HUES64 (cell line): ENCODE data around the gene GKN1.
"Not testable (repeated sequence)": the region's sequence is repeated elsewhere in the genome, so short reads cannot be mapped to it uniquely, and the experiment has no call there.

Experiments
- H3K27ac ChIP-seq: 2 replicates; pipeline ENCODE4 v1.7.0; 2013; ENCODE audit warnings: low read depth, low read length, inconsistent platforms
- H3K27me3 ChIP-seq: 2 replicates; pipeline ENCODE4 v1.6.1; 2013; ENCODE audit warnings: mild to moderate bottlenecking, low read length; ENCODE audit not compliant: insufficient read depth
- H3K36me3 ChIP-seq: 2 replicates; pipeline ENCODE4 v1.6.1; 2013; ENCODE audit warnings: mild to moderate bottlenecking, low read length; ENCODE audit not compliant: insufficient read depth
- H3K4me1 ChIP-seq: 2 replicates; pipeline ENCODE4 v1.6.1; 2013; ENCODE audit warnings: mild to moderate bottlenecking, low read length, moderate library complexity; ENCODE audit not compliant: insufficient read depth
- H3K4me3 ChIP-seq: 2 replicates; pipeline ENCODE4 v1.5.1; 2013; ENCODE audit warnings: mild to moderate bottlenecking, low read length, moderate library complexity
- H3K9ac ChIP-seq: 2 replicates; pipeline ENCODE4 v1.6.1; 2013; ENCODE audit warnings: mild to moderate bottlenecking, low read depth, low read length
- H3K9me3 ChIP-seq: 2 replicates; pipeline ENCODE4 v1.6.1; 2013; ENCODE audit warnings: low read depth, low read length; ENCODE audit not compliant: insufficient read depth
- WGBS: fragments of 150-250, 120-280 bp; methylation state at CpG from one replicate; pipeline ENCODE4 v1.1.7; 2013; ENCODE audit warnings: missing lambda C conversion rate; 5-methylcytosine and 5-hydroxymethylcytosine counted together

The GKN1 gene

DNA sequence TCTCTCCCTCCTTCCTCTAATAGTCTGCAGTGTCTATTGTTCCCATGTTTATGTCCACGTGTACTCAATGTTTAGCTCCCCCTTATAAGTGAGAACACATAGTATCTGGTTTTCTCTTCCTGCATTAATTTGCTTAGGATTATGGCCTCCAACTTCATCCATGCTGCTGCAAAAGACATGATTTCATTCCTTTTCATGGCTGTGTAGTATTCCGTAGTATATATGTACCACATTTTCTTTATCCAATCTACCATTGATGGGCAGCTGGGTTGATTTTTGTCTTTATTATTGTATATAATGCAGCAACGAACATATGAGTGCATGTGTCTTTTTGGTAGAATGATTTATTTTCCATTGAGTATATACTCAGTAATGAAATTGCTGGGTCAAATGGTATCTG lies 35.5 kb upstream of the GKN1 start:
- Histone ChIP-seq H3K4me3 (no peak overlapping the region), H3K4me1 (no peaks in the 10 kb centered on the region), H3K27ac (no peak overlapping the region), H3K9ac (no peak overlapping the region), H3K27me3 (no peaks in the 10 kb centered on the region), H3K36me3 (no peaks in the 10 kb centered on the region), H3K9me3 (no peaks in the 10 kb centered on the region)
- 86% methylated on average over 2 of the region's 3 CpGs for WGBS

DNA sequence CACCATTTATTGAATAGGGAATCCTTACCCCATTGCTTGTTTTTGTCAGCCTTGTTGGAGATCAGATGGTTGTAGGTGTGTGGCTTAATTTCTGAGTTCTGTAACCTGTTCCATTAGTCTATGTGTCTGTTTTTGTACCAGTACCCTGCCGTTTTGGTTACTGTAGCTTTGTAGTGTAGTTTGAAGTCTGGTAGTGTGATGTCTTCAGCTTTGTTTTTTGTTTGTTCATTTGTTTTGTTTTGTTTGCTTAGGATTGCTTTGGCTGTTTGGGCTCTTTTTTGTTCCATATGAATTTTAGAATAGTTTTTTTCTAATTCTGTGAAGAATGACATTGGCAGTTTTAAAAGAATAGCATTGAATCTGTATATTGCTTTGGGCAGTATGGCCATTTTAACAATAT lies 34.5 kb upstream of the GKN1 start:
- 92% methylated on average over 1 of the region's 1 CpG for WGBS
- Histone ChIP-seq H3K9ac (no peak overlapping the region), H3K27ac (no peak overlapping the region), H3K27me3 (no peaks in the 10 kb centered on the region), H3K4me3 (no peak overlapping the region), H3K4me1 (peaks cover 3% of the 10 kb centered on the region; the same call in 1 of the 2 replicates), H3K36me3 (no peaks in the 10 kb centered on the region), H3K9me3 (no peaks in the 10 kb centered on the region)

DNA sequence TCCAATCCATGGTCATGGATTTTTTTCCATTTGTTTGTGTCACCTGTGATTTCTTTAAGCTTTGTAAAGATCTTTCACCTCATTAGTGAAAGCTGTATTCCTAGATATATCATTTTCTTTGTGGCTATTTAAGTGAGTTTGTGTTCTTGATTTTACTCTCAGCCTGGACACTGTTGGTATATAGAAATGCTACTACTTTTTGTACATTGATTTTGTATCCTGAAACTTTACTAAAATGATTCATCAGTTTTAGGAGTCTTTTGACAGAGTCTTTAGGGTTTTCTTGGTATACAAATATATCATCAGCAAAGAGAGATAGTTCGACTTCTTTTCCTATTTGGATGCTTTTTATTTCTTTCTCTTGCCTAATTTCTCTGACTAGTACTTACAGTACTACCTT lies 34.1 kb upstream of the GKN1 start:
- no CpG with 5 or more reads among the region's 1 CpG for WGBS
- H3K4me1 ChIP-seq: peaks cover 3% of the 10 kb centered on the region; the same call in 1 of the 2 replicates
- H3K27me3 ChIP-seq: no peaks in the 10 kb centered on the region
- no peak overlapping the region for H3K4me3 ChIP-seq
- H3K9me3 ChIP-seq: no peaks in the 10 kb centered on the region
- H3K9ac ChIP-seq: no peak overlapping the region
- no peak overlapping the region for H3K27ac ChIP-seq
- H3K36me3 ChIP-seq: no peaks in the 10 kb centered on the region

DNA sequence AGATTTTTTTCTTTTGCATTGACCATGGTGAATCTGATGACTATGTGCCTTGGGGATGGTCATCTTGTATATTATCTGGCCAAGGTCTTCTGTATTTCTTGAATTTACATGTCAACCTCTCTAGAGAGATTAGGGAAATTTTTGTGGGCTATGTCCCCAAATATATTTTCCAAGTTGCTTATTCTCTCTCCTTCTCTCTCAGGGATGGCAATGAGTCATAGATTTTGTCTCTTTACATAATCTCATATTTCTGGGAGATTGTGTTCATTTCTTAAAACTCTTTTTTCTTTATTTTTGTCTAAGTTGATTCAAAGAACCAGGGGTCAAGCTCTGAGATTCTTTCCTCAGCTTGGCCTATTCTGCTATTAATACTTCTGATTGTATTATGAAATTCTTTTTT lies 31.6 kb upstream of the GKN1 start:
- no peaks in the 10 kb centered on the region for H3K27me3 ChIP-seq
- no peak overlapping the region for H3K4me3 ChIP-seq
- peaks cover 3% of the 10 kb centered on the region; the same call in 1 of the 2 replicates for H3K4me1 ChIP-seq
- no peak overlapping the region for H3K9ac ChIP-seq
- no peak overlapping the region for H3K27ac ChIP-seq
- no peaks in the 10 kb centered on the region for H3K36me3 ChIP-seq
- H3K9me3 ChIP-seq: no peaks in the 10 kb centered on the region

DNA sequence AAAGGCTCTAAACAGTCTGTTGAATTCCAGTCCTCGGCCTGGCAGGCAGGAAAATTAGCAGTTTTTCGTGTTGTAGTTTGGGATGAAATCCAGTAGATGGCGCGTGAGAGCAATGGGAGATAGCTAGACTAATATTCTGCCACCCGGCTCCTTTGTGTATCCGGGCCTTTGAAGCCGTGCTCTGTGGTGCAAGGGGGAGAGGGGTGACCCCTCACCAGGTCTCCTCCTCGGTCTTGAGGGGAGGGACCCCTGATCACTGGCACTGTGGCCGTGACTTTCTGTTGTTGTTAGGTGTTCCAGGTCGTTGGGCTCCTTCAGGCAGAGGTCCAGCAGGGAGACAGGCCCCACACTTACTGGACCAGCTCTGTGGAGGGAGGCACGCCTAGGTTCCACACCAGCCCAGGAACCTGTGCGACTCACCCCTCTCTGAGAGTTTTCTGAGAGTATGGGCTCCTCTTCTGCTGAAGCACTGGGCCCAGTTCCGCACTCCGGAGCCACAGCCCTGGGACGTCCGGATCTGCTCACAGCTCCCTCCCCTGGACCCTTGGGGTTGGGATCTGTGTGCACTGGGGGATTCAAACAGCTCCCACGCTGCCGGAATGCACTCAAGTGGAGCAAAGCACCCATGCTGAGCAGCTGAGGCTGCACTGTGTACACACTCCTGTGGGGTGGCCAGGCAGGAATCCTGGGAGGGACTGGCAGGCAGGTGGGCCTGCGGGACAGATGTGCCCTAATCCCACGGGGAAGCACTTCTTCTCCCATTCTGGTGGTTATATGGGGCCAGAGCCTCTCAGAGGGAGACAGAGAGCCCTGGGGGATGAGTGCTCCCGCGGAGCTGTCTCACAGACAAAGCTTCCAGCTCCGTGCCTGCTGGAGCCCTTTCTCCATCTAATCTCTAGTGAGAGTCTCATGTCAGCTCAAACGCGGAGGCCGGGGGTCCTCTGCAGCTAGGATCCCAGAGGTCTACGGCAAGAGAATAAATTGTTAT lies 30.6 kb upstream of the GKN1 start:
- Histone ChIP-seq H3K9me3 (no peaks in the 10 kb centered on the region), H3K36me3 (no peaks in the 10 kb centered on the region), H3K27ac (no peak overlapping the region), H3K4me1 (peaks cover 3% of the 10 kb centered on the region; the same call in 1 of the 2 replicates), H3K27me3 (no peaks in the 10 kb centered on the region), H3K4me3 (peak overlapping the region; percentile 69), H3K9ac (peak overlapping the region; percentile 79)
- 26% methylated on average over 27 of the region's 27 CpGs for WGBS

DNA sequence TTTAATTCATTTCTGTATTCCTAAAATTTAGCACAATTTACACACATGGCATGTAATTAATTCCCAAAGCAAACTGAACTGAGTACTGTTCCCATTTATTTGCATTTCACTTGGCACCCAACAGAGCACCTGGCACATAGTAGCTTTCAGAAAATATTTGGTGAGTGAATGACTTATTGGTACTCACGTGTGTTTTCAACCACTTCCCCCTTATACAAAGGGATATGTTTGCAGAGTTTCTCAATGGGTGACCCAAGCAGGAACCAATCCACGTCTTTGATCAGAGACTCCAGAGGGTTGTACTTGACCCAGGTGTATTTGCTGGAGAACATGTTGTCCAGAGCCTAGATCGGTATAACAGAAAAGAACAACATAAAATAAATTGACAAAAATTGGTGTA lies 28.3 kb upstream of the GKN1 start:
- Histone ChIP-seq H3K4me3 (no peak overlapping the region), H3K27ac (no peak overlapping the region), H3K27me3 (no peaks in the 10 kb centered on the region), H3K36me3 (no peaks in the 10 kb centered on the region), H3K9me3 (no peaks in the 10 kb centered on the region), H3K9ac (no peak overlapping the region), H3K4me1 (peaks cover 3% of the 10 kb centered on the region; the same call in 1 of the 2 replicates)
- 85% methylated on average over 1 of the region's 3 CpGs for WGBS

DNA sequence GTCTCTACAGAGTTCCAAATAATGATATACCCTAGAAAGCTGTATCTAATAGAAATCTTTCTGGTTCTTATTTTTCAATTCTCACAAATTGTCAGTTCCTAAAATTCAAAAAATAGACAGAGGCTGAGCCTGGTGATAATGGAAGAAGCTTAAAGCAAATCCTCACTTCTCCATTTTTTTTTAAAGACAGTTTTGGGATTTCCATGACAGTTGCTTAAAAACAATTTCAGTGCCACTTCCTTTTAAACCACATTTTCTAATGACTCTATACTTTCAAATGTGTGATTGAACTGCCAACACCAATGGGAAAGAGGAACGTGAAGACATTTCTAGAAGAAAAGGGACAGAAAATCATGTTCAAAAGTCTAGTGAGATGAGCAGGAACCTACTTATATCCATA lies 25.7 kb upstream of the GKN1 start:
- Histone ChIP-seq H3K4me1 (peaks cover 3% of the 10 kb centered on the region; the same call in 1 of the 2 replicates), H3K9ac (no peak overlapping the region), H3K27me3 (no peaks in the 10 kb centered on the region), H3K9me3 (no peaks in the 10 kb centered on the region), H3K36me3 (no peaks in the 10 kb centered on the region), H3K4me3 (no peak overlapping the region), H3K27ac (no peak overlapping the region)
- WGBS: 90% methylated on average over 1 of the region's 1 CpG

DNA sequence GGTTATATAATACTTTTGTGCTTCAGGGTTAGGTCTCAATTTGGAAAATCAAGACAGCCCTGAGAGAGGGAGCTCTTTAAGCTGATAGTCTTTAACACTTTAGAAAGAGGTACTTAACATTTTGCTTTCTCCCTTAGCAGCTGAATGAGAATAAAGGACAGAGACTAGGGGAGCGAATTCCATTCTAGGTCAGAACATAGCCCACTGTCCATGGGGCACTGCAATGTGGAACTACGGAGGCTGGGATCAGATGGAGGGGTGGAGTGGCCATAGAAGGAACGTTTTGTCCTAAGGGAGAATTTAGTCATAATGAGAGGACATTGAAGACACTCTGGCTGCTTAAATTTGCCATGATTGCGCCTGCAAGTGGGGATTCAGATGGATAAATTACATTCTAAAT lies 22.5 kb upstream of the GKN1 start:
- H3K4me3 ChIP-seq: no peak overlapping the region
- no peak overlapping the region for H3K27ac ChIP-seq
- H3K36me3 ChIP-seq: no peaks in the 10 kb centered on the region
- H3K27me3 ChIP-seq: no peaks in the 10 kb centered on the region
- no peaks in the 10 kb centered on the region for H3K4me1 ChIP-seq
- H3K9ac ChIP-seq: no peak overlapping the region
- H3K9me3 ChIP-seq: no peaks in the 10 kb centered on the region
- 61% methylated on average over 4 of the region's 4 CpGs for WGBS

DNA sequence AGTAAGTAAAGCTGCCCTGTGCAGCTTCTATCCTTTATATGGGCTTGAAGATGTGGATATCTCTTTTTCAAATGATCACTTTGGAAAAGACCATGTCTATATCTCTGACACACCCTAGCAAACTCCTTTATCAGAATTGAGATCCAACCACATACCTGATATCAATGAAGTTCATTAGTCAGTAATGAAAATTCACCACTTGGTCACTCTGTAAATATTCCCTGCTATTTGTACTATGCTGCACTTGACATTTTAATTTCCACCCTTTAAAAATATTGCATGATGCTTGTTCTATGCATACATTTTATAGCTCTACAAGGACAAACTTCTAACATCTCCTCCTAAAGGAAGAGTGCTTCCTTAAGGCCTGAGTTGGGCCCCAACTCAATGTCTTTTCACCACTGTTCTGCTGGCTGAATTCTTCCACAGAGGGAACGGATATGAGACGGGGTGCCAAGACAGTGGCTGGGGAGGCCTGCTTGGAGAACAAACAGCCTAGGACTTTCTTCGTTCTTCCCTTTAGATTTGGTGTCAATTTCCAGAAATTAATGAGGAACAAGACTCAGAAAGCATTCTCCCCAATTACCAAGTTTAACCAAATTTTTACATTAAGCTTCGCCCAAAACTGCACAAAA lies 21.4 kb upstream of the GKN1 start, which contains the start of gene GKN2:
GKN2 (minus strand) TSS at position 7 of the 635 bp plus-strand sequence. CDS start 32 bp downstream, outside the sequence.
- no peak within 1 kb of the TSS for H3K4me3 ChIP-seq
- H3K36me3 ChIP-seq: no peaks in the 10 kb centered on the region
- H3K4me1 ChIP-seq: no peaks in the 10 kb centered on the region
- no peak within 1 kb of the TSS for H3K27ac ChIP-seq
- no peaks in the 10 kb centered on the region for H3K9me3 ChIP-seq
- H3K27me3 ChIP-seq: no peaks in the 10 kb centered on the region
- WGBS: 93% methylated on average over 4 of the region's 4 CpGs
- H3K9ac ChIP-seq: no peak within 1 kb of the TSS

DNA sequence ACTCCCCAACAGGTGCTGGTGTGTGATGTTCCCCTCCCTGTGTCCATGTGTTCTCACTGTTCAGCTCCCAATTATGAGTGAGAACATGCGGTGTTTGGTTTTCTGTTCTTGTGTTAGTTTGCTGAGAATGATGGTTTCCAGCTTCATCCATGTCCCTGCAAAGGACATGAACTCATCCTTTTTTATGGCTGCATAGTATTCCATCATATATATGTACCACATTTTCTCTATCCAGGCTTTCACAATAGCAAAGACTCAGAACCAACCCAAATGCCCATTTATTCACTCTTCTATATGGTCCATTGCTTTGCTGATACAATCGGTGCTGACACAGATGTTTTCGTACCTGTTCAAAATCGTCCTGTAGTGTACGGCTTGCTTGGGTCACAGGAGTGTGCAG lies 19.0 kb upstream of the GKN1 start:
- not testable (repeated sequence) for H3K9me3 ChIP-seq, H3K4me3 ChIP-seq, H3K27me3 ChIP-seq, H3K4me1 ChIP-seq, H3K27ac ChIP-seq, H3K36me3 ChIP-seq, H3K9ac ChIP-seq
- WGBS: 97% methylated on average over 4 of the region's 5 CpGs

DNA sequence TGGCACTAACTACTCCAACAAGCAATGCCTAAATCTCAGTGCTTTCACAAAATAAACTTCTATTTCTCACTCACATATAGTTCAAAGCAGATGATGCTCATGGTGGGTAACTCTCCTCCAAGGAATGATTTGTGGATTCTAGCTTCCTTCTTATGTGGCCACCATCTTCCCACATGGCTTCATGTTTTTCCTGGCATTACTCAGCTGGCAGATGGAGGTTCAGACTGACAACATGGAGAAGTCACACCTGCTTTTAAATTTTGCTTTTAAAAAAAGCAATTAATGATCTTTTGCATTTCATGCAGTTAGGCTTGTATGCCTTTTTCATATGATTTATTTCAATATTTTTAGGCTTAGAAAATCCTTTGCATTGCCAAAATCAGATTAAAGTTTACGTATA lies 15.4 kb upstream of the GKN1 start:
- Histone ChIP-seq H3K36me3 (no peaks in the 10 kb centered on the region), H3K4me1 (no peaks in the 10 kb centered on the region; the same call in 1 of the 2 replicates), H3K9ac (no peak overlapping the region), H3K9me3 (no peaks in the 10 kb centered on the region), H3K4me3 (no peak overlapping the region), H3K27ac (no peak overlapping the region), H3K27me3 (no peaks in the 10 kb centered on the region)
- no CpG with 5 or more reads among the region's 1 CpG for WGBS
